CD4-positive, alpha-beta T cell treated with Interleukin-15 for 4 hours (primary cell): ENCODE data around the gene LUC7L3.
"Not testable (repeated sequence)": the region's sequence is repeated elsewhere in the genome, so short reads cannot be mapped to it uniquely, and the experiment has no call there.

Experiments
- DNase-seq: peaks from one replicate; pipeline ENCODE4 v3.0.0-alpha.2; 2020; ENCODE audit warnings: low spot score

The LUC7L3 gene

DNA sequence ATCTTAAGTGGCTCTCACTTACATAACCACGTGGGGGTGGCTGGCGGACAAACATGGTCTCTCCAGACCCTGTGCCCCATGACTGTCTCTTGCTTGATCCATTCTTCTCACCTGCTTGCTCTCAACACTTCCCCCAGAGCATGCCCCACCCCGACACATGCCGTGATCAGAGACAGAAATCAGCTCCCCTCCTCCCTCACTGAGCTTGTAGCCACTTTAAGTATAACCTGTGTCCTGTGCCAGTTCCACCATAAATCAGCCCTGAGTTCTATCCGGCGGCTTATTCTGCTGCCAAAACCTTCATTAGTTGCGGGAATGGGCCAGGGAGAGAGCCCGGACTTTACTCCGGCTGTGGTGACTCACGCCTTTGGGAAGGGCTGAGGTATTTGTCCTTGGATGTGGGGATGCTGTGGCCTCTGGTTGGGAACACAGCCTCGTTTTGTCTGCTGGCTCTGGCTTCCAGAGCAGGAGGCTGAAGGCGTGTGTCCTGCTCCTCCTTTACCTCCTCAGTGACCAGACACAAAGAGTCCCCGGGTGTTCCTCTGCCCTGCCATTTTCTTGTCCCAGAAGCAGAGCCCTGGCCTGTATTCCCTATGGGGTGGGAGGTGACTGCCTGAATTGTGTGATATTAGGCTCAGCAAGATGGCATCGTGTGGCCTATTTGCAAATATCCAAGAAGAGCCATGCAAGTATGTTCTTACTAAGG, 32.8 kb upstream of the LUC7L3 start:
- no peak for DNase-seq

DNA sequence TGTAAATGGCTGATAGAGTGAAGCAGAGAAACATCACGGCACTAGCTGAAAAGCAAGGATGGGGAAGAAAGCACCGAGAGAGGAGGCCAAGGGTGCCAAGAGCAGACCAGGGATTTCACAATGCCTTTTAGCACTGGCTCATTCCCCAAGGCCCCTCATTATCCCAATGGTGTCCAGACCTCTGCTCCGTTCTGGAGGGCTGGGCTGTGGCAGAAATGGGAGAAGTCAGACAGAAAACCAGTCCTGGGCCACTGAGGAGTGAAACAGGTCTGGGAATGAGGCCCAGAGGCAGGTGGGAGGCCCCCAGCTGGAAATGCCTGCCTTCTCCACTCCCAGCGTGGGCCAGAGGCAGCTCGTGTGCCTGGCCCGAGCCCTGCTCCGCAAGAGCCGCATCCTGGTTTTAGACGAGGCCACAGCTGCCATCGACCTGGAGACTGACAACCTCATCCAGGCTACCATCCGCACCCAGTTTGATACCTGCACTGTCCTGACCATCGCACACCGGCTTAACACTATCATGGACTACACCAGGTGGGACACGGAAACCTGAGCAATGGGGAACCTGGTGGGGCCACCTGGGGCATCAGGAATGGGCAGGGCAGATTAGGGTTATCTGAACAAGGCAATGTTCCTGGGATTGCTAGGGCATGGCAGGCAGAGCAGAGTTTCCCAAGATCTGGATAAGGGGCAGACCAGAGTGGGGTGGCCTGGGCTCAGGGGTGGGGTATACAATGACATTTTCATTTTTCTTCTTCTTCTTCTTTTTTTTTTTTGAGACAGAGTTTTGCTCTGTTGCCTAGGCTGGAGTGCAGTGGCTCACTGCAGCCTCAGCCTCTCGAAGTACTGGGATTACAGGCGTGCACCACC, 32.0 kb upstream of the LUC7L3 start:
- no peak for DNase-seq

DNA sequence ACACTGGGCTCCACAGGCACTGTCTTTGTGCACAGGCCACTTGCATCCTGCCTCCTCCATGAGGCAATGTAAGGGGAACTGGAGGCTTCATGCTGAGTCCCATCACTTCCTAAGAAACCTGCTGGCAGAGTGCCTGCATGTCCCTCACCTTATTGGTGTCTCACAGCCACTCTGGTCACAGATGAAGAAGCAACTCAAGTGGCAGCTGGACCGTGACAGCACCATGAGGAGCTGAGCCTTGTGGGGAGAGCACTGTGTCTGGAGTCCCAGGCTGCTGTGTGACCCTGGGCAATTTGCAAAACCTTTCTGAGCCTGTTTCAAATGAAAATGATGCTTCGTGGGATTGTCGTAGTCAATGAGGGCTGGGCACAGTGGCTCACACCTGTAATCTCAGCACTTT, 31.2 kb upstream of the LUC7L3 start:
- DNase-seq: no peak

DNA sequence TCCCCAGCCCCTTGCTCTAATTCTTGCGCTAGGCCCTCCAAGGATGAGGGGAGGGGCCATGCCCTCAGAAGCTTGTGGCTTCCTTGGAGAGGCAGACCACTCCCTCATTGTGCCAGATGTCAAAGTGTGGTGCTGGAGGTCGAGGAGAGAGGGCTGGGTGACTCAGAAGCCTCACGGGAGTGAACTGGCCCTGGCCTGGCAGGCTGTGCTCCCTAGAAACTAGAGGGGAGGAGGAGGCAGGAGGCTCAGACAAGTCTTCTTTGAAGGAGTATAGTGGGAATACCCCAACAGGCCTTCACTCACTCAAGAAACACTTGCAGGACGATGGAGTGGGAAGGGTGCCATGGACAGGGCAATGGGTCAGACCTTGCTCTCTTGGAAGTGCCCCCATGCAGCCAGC, 30.2 kb upstream of the LUC7L3 start:
- DNase-seq: no peak

DNA sequence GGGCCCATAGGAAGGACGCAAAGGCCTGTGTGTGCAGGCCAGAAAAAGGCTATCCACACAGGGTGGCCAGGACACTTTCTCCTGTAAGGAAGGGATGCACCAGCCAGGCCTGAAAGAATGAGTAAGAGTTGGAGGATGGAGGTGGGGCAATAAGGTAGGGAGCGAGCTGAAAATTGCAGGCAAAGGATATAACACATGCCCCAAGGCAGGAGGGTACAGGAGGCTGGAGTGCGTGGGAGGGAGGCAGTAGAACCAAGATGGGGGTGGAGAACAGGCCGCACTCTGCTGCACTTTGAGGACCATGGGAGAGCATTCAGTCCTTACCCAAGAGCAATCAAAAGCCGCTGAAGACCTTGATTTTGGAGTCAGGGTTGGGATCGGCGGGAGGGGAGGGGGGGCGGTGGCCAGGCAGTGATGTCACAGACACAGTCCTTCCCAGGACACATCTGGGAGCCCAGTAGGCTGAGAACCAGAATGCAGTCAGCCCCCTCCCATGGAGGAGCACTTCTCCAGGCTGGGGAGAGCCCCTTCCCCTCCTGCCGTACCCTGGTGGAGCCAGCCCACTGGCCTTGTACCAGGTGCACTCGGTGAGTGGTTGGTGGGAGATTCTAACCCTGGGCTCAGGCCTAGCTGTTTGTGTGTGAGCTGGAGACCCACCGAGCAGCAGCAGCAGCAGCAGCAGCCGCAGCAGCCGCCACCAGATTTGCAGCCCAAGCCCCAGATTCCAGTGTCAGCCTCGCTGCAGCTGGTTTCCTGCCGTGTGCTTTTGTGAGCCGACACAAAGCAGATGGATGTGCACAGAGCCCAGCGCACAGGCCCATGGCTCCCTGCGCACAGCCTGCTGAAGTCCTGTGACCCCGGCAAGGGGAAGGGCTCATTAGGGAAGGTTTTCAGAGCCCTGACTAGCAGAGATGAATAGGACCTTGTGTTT, 29.2 kb upstream of the LUC7L3 start:
- DNase-seq: no peak

DNA sequence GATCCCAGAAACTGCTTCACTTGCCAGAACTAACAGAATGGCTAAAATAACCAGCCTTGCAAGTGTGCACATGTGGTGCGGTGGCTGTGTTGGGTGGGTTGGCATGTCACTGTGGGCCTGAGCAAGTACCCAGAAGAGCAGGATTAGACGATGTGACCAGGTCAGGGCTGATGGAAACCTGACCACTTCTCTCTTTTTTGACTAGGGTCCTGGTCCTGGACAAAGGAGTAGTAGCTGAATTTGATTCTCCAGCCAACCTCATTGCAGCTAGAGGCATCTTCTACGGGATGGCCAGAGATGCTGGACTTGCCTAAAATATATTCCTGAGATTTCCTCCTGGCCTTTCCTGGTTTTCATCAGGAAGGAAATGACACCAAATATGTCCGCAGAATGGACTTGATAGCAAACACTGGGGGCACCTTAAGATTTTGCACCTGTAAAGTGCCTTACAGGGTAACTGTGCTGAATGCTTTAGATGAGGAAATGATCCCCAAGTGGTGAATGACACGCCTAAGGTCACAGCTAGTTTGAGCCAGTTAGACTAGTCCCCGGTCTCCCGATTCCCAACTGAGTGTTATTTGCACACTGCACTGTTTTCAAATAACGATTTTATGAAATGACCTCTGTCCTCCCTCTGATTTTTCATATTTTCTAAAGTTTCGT, 28.4 kb upstream of the LUC7L3 start:
- no peak for DNase-seq

DNA sequence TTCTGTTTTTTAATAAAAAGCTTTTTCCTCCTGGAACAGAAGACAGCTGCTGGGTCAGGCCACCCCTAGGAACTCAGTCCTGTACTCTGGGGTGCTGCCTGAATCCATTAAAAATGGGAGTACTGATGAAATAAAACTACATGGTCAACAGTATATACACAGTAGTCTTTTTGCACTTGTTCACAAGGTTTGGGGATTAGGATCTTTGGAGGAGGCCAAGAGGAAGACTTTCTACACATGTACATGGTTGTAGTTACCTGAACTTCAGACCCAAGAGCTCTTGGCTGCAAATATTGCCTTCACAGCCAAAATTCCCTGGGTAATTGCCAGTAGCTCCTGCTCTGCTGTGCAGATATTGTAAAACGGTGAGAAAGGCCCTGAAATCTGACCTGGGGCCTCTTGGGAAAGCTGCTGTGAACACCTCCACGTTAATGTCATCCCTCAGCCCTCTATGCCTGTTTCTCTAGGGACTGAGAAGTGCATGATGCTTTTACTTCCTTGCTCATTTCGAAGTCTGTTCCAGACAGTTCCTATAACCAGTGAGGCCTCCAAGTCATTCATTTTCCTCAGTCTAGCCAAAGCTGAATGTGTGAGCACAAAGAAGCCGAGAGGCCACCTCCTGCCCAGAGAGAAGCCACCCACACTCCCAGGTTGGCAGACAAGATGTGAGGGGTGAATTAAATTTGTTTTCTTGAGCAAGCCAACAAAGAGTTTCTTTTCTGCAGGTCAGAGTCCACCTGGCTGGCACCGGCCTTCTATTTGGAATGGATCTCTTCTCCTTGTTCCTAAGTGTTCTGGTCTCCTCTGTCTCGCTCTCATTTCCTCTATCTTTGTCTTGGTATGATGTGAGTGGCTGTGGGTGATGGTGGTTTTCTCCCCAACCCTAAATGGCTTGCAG, 27.6 kb upstream of the LUC7L3 start:
- no peak for DNase-seq

DNA sequence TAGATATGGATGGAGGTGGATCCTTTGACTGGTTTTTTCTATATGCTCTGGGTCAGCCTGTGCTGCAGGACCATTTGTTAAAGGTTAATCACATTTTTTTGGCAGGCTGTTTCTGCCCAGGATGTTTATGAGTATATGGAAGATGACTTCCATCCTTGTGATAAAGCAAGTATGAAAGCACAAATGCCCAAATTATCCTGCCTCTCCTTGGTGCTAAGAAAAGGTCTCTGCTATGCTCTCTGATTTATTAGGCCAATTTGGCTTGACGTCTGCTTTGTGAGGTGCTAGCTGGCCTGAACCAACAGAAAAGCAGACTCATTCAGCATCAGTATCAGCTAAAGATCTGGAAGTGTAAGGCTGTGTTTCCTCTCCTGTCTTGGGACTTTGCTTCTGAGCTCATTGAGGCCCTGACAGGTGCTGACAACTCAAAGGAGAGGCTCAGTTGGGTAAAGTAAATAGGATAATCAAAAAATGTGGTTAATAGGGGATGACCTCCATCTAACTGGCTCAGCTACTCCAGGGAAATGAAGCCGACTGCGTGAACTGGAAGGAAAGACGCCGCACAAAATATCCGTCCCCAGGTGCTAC, 26.9 kb upstream of the LUC7L3 start:
- no peak for DNase-seq

DNA sequence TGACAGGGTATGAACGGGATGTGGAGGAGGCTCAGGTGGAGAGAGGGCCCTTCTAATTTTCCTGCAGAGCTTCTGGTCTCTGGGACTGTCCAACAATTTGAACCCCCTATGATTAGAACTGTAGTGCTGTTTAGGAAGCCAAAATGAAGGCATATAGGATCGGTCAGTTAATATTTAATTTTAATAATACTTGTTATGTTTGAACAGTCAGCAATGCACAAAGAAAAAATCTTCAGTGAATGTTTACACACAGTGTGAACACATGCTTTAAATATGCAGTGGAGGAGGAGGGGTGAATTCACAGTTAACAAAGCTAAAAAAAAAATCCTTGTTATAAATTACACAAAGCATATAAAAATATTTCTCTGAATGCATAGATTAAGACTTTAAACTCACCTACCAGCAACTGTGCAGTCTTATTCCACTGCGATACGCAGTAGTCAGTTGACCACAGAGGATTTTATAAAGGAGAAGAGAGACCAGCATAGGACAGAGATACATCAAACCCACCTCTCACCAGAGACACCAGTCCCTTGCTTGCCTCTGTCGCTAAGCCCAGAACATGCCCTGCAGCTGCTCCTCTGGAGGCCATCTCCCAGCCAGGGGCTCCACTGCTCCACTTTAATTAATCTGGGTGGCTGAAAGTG, 26.2 kb upstream of the LUC7L3 start:
- DNase-seq: no peak

DNA sequence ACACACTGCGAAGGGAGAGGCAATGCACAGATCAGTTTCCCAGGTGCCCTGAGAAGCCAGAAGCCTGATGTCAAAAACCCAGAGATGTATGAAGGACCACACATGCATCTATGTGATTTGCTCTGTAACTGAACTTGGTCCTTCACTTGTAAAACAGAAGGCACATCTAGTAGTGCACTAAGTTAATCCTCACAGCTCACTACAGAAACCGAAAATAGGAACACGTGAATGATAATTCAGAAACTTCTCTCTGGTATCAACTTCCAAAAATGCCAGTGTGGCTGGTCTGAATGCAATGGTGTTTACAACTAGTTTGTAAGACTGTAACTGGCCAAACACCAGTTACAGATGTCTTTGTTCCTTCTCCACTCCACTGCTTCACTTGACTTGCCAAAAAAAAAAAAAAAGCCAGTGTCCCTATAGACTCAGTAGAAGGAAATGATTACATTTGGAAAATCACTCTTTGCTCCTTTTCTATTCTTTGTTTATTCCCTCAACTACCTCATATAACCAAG, 23.0 kb upstream of the LUC7L3 start:
- DNase-seq: no peak

DNA sequence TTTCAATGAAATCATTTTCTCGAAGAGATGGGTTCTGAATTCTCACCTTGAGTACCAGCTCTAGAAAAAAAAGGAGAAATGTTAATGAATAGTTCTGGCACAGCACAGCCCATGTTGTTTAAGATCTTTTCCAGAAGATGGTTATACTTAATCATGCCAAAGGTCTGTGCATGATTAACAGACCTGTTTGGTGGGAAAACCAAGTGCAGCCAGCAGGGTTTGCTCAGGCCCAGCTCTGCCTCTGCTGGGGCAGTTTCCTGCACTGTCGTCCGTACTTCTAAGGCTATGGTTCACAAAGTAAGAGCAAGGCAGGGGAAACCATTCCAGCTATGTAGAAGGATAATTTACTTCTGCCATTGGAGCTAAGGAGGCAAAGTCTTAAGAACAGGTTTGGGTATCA, 22.3 kb upstream of the LUC7L3 start:
- DNase-seq: no peak

DNA sequence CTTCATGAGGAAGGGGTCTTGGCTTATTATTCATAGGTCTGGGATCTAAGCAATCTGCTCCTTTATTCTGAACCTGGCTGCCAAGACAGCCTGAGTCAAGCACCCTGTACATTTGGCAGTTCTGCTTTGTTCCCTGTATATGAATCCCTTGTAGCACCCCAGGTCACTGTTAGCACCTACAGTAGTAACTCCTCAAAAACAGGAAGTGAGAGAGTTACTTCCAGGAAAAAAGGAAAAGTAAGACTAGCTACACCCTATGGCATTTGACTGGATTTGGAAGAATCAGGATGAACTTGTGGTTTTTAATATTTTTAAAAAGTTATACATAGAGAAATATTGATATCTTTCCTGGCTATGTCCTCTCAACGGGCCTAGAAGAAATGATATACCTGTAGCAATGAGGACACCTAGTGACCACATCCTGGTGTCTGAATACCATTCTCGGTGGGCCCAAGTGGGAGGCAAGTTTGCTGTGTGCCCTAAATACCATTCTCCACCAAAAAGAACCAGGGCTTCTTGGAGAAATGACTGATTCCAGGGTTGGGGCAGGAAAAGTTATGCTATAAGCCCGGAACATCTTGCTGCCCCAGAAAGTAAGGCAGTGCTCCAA, 21.6 kb upstream of the LUC7L3 start:
- no peak for DNase-seq

DNA sequence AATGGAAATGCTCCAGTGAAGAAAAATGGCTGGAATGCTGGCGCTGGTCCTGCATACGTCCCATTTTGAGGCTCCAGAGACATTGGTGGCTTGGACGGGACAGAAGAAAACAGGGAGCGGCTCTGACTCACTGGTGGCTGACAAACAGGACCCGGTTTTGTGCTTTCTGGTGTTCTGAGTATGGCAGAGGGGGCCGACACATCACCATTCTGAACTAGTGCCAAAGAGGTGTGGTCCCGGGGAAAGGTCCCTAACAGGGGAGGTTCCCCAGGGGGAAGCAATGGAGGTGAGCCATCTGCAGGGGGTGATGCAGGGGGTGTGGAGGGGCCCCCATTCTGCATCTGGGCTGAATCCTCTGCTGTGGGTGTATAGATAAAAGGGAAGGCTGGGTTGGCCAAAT, 20.0 kb upstream of the LUC7L3 start:
- no peak for DNase-seq

DNA sequence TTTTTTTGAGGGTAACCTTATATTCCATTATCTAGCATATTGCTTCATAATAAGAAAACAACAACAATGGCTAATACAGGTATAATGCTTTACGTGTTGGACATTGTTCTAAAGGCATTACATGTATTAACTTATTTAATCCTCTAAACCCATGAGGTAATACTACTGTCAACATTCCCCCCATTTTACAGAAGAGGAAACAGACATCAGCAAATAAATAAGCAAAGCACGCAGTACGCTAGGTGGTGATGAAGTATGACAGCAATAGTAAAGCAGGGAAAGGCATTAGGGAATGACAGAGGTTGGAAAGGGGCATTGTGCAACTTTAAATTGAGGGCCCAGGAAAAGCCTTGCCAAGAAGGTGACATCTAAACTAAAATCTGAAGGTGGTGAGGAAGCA, 16.2 kb upstream of the LUC7L3 start:
- DNase-seq: no peak

DNA sequence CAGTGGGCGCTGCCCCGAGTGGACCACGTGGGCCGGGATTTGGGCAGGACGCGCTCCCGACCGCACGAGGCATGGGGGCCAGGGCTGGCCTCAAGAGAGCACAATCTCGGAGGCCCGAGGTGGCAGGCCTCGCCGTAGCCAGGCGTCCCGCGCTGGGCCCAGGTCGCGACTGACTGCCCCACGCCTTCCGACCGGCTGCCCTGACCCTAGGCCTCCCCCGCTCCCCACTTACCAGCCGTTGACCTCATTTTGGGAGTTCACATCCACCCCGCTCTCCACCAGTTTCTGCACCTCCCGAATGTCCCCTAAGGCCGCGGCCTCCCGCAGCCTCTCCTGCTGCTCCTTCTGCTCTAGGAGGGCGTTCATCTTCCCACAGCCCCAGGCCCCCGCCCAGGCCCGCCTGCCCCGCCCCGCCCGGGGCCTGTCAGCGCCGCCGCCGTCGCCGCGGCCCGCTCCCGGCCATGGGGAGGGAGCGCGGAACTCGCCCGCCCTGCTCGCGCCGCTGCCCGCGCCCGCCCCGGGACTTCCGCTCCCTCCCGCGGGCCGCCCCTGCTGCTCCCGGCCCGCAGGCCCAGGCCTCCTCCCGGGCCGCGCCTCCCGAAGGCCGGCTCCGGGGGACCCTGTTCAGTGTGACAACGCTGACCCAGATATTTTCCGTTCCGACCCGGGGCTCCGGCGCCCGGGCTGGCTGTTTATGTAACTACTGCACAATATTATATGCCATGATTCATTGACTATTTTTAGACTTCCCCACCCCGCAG, 11.9 kb upstream of the LUC7L3 start, which contains the start of gene ANKRD40:
TSS of gene ANKRD40 (minus strand) at position 626 of the 761 bp plus-strand sequence. CDS start at position 366, 260 bp downstream.
- peak; percentile 94 for DNase-seq

DNA sequence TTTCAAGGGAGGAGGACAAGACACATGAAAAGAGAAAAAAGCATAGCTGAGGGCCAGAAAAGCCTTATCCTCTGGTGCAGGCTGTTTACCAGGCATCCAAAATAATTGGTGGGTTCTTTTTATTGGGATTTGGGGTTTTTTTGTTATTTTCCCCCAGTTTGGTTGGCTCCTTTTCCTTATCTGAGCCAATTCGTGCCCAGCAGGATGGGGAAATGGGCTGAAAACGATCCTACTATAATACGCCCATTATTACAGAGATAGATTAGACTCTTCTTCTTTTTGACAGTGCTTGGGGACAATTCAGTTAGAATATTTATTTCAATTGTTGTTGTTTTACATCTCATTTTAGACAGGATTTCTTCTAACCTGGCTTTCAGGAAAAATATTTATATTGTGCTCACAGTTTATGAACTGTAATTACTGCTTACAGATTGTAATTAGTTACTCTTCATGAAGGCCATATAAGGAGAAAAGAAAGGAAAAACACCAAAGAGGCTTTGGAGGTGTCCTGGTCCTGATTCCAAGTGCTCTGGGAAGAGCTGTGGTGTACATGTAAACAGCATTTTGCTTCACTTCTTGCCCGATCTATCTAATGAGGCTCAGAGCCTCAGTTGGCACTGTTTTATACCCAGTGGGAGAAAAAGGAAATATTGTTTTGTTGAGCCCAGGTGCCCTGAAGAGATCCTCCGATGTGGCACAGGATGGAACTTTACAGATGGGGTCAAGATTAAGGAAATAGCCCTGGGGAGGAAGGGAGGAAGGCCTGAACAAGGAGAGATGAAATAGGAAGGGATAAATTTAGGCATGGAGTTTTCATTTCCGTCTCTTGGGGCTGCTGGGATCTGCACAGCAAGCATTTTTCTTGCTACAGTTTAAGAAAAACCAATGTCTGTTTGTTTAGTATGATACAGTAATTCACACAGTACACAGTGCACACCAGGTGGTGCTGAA, 11.1 kb upstream of the LUC7L3 start:
- DNase-seq: no peak

DNA sequence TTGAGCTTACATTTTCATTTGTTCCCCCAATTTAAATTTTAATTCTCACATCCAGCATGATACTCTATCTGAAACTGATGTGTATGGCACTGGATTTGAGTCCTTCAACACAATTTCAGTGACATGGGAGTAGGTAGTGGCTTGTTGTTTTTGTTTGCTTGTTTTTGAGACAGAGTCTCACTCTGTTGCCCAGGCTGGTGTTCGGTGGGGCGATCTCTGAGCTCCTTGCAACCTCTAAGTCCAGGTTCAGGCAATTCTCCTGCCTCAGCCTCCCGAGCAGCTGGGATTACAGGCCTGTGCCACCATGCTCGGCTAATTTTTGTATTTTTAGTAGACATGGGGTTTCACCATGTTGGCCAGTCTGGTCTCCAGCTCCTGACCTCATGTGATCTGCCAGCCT, 10.3 kb upstream of the LUC7L3 start:
- not testable (repeated sequence) for DNase-seq
